KMS-11 (cell line): ENCODE results near the gene RAB3IP.

ENCODE experiments used
- H2AFZ ChIP-seq: fragments of 200-600 bp; sonication (generic); 2 replicates; pipeline ENCODE4 v1.6.1; 2016; ENCODE audit warnings: antibody characterized with exemption, mixed run types, low read depth
- H3K27ac ChIP-seq: fragments of 200-600 bp; sonication (generic); 2 replicates; pipeline ENCODE4 v1.6.1; 2016; ENCODE audit warnings: mild to moderate bottlenecking, mixed run types
- H3K27me3 ChIP-seq: fragments of 200-600 bp; sonication (generic); 2 replicates; pipeline ENCODE4 v1.6.1; 2017; ENCODE audit warnings: mild to moderate bottlenecking, low read depth, mixed run types, moderate library complexity; ENCODE audit not compliant: insufficient read depth
- H3K36me3 ChIP-seq: fragments of 200-600 bp; sonication (generic); 2 replicates; pipeline ENCODE4 v1.6.1; 2017; ENCODE audit warnings: mild to moderate bottlenecking, mixed run types; ENCODE audit not compliant: insufficient read depth
- H3K4me1 ChIP-seq: fragments of 200-600 bp; sonication (generic); 2 replicates; pipeline ENCODE4 v1.6.1; 2016; ENCODE audit warnings: mild to moderate bottlenecking, low read depth, mixed run types; ENCODE audit not compliant: poor library complexity, severe bottlenecking
- H3K4me2 ChIP-seq: fragments of 200-600 bp; sonication (generic); 2 replicates; pipeline ENCODE4 v1.7.0; 2016; ENCODE audit warnings: mild to moderate bottlenecking, mixed run types
- H3K4me3 ChIP-seq: fragments of 200-600 bp; sonication (generic); IDR thresholded peaks from 2 replicates; pipeline ENCODE4 v1.6.1; 2017; ENCODE audit warnings: low read depth, low read length, mixed read lengths; ENCODE audit not compliant: insufficient read depth
- H3K79me2 ChIP-seq: fragments of 200-600 bp; sonication (generic); 2 replicates; pipeline ENCODE4 v1.6.1; 2016; ENCODE audit warnings: low read depth, mixed run types; ENCODE audit not compliant: insufficient read depth
- H3K9ac ChIP-seq: fragments of 200-600 bp; sonication (generic); 2 replicates; pipeline ENCODE4 v1.6.1; 2016; ENCODE audit warnings: mild to moderate bottlenecking, mixed run types
- H4K20me1 ChIP-seq: fragments of 200-600 bp; sonication (generic); 2 replicates; pipeline ENCODE4 v1.6.1; 2016; ENCODE audit warnings: mild to moderate bottlenecking, mixed run types; ENCODE audit not compliant: insufficient read depth
- TF ChIP-seq, protein P1 (sequence below): fragments of 200-600 bp; sonication (generic); conservative IDR thresholded peaks from 2 replicates; pipeline ENCODE4 v1.6.1; 2017; ENCODE audit warnings: low read depth, mild to moderate bottlenecking, antibody characterized with exemption, low read length, moderate library complexity, mixed read lengths

Gene RAB3IP

GRCh38 chr12:69720750-69721149, 17.9 kb upstream of the RAB3IP start:
- TF ChIP-seq, protein P1, sequence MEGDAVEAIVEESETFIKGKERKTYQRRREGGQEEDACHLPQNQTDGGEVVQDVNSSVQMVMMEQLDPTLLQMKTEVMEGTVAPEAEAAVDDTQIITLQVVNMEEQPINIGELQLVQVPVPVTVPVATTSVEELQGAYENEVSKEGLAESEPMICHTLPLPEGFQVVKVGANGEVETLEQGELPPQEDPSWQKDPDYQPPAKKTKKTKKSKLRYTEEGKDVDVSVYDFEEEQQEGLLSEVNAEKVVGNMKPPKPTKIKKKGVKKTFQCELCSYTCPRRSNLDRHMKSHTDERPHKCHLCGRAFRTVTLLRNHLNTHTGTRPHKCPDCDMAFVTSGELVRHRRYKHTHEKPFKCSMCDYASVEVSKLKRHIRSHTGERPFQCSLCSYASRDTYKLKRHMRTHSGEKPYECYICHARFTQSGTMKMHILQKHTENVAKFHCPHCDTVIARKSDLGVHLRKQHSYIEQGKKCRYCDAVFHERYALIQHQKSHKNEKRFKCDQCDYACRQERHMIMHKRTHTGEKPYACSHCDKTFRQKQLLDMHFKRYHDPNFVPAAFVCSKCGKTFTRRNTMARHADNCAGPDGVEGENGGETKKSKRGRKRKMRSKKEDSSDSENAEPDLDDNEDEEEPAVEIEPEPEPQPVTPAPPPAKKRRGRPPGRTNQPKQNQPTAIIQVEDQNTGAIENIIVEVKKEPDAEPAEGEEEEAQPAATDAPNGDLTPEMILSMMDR = no peak
- Histone ChIP-seq H3K79me2 (no peaks in the 10 kb centered on the region), H3K27ac (no peak overlapping the region), H3K4me3 (no peak overlapping the region), H3K27me3 (no peaks in the 10 kb centered on the region), H3K4me2 (no peak overlapping the region), H3K9ac (no peak overlapping the region), H2AFZ (no peak overlapping the region), H3K4me1 (no peaks in the 10 kb centered on the region), H3K36me3 (no peaks in the 10 kb centered on the region), H4K20me1 (no peaks in the 10 kb centered on the region)

- H3K9ac ChIP-seq = no peak overlapping the region
Measured at GRCh38 chr12:69726922-69727321, 11.7 kb upstream of the RAB3IP start.

DNA sequence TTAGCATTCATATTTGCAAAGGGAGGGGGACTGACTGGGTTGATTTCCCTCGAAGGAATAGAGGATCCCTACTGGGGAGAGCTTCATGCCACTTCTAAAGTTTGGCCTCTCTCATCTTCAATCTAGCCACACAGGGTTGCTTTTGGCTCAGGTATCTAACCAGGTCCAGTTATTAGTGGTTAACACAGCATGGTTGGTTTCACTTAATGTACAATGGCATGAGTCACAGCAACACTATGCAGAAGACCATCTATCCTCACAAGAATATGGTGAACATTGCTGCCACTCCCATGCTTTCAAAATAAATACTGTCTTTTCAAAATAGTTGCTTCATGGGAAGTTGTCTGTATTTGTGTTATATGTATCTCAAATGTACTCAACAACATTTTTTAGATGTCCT, 6.6 kb upstream of the RAB3IP start:
- no peaks in the 10 kb centered on the region for H3K36me3 ChIP-seq
- H3K4me1 ChIP-seq = no peaks in the 10 kb centered on the region
- no peak overlapping the region for H2AFZ ChIP-seq
- H4K20me1 ChIP-seq = no peaks in the 10 kb centered on the region
- H3K9ac ChIP-seq = no peak overlapping the region
- TF ChIP-seq, protein P1 = no peak
- H3K27me3 ChIP-seq = no peaks in the 10 kb centered on the region
- H3K27ac ChIP-seq = no peak overlapping the region
- H3K79me2 ChIP-seq = no peaks in the 10 kb centered on the region
- H3K4me3 ChIP-seq = no peak overlapping the region
- H3K4me2 ChIP-seq = no peak overlapping the region

More at GRCh38 chr12:69726922-69727321, 11.7 kb upstream of the RAB3IP start:
- Histone ChIP-seq H3K4me3 (no peak overlapping the region), H4K20me1 (no peaks in the 10 kb centered on the region), H3K27me3 (no peaks in the 10 kb centered on the region), H3K27ac (no peak overlapping the region), H3K79me2 (no peaks in the 10 kb centered on the region), H3K4me1 (no peaks in the 10 kb centered on the region), H3K4me2 (no peak overlapping the region), H3K36me3 (no peaks in the 10 kb centered on the region), H2AFZ (no peak overlapping the region)
- TF ChIP-seq, protein P1 = no peak

DNA sequence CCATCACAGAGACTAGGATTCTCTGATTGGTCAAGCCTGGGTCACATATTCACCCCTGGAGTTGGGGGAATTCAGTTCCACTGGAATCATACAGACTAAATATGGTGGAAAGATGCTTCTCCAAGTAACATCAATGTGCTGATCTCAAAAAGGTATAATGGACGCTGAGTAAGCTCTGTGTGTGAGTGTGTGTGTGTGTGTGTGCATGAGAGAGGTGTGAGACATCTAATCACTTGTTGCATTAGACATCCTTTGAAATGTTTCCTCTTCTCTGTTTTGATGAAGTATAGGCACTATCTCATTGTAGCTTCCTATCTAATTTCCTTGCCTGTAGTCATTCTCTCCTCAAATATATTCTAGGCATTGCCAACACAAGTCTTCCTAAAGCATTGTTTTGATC, 5.0 kb upstream of the RAB3IP start:
- Histone ChIP-seq H3K4me2 (no peak overlapping the region), H3K79me2 (no peaks in the 10 kb centered on the region), H2AFZ (no peak overlapping the region), H3K27ac (no peak overlapping the region), H4K20me1 (no peaks in the 10 kb centered on the region), H3K9ac (no peak overlapping the region), H3K27me3 (no peaks in the 10 kb centered on the region), H3K4me1 (peaks cover 8% of the 10 kb centered on the region), H3K4me3 (no peak overlapping the region), H3K36me3 (no peaks in the 10 kb centered on the region)
- TF ChIP-seq, protein P1 = no peak
